Measurements from ENCODE around the gene LCP1.

The LCP1 gene

GRCh38 chr13:46158983-46159382 is 23.0 kb downstream of the LCP1 start:
- no peak for DNase-seq (ENCODE audit: low read depth)

- DNase-seq (ENCODE audit: low read depth): no peak
Observed at GRCh38 chr13:46158222-46158621, 23.8 kb downstream of the LCP1 start.

- no peak for DNase-seq (ENCODE audit: low read depth)
Observed at GRCh38 chr13:46154136-46154801, 27.7 kb downstream of the LCP1 start.

- DNase-seq (ENCODE audit: low read depth): no peak
Observed at GRCh38 chr13:46152627-46153328, 29.2 kb downstream of the LCP1 start.

GRCh38 chr13:46150134-46150693 is 31.8 kb downstream of the LCP1 start:
- DNase-seq (ENCODE audit: low read depth): no peak

- no peak for DNase-seq (ENCODE audit: low read depth)
Observed at GRCh38 chr13:46149272-46150133, 32.5 kb downstream of the LCP1 start.

- no peak for DNase-seq (ENCODE audit: low read depth)
Observed at GRCh38 chr13:46146898-46147297, 35.1 kb downstream of the LCP1 start.

GRCh38 chr13:46145950-46146349 is 36.0 kb downstream of the LCP1 start:
- no peak for DNase-seq (ENCODE audit: low read depth)

GRCh38 chr13:46145135-46145534 is 36.8 kb downstream of the LCP1 start:
- DNase-seq (ENCODE audit: low read depth): no peak

- no peak for DNase-seq (ENCODE audit: low read depth)
Observed at GRCh38 chr13:46143184-46143701, 38.7 kb downstream of the LCP1 start.

GRCh38 chr13:46142776-46143175 is 39.2 kb downstream of the LCP1 start:
- DNase-seq (ENCODE audit: low read depth): no peak

- no peak for DNase-seq (ENCODE audit: low read depth)
Observed at GRCh38 chr13:46140044-46140443, 41.9 kb downstream of the LCP1 start.

- no peak for DNase-seq (ENCODE audit: low read depth)
Observed at GRCh38 chr13:46137627-46138317, 44.2 kb downstream of the LCP1 start.

- DNase-seq (ENCODE audit: low read depth): no peak
Observed at GRCh38 chr13:46136688-46137087, 45.3 kb downstream of the LCP1 start.

- no peak for DNase-seq (ENCODE audit: low read depth)
Observed at GRCh38 chr13:46134961-46135522, 46.9 kb downstream of the LCP1 start.

- DNase-seq (ENCODE audit: low read depth): no peak
Observed at GRCh38 chr13:46134494-46134893, 47.5 kb downstream of the LCP1 start.

- DNase-seq (ENCODE audit: low read depth): no peak
Observed at GRCh38 chr13:46132109-46132508, 49.9 kb downstream of the LCP1 start.

GRCh38 chr13:46131705-46132104 is 50.3 kb downstream of the LCP1 start:
- DNase-seq (ENCODE audit: low read depth): no peak

GRCh38 chr13:46129955-46130618 is 51.9 kb downstream of the LCP1 start:
- no peak for DNase-seq (ENCODE audit: low read depth)

- no peak for DNase-seq (ENCODE audit: low read depth)
Observed at GRCh38 chr13:46129124-46129523, 52.9 kb downstream of the LCP1 start.

All from stimulated activated CD8-positive, alpha-beta memory T cell treated with anti-CD3 and anti-CD28 coated beads, Interleukin-12 subunit alpha, Interleukin-12 subunit beta, amount 100 ng/mL, for 1 hour (primary cell).